HUES6 (cell line): ENCODE results near the gene FARP1.

Experiments used
- H3K27ac ChIP-seq: 2 replicates; pipeline ENCODE4 v1.7.0; 2013; ENCODE audit warnings: low read depth, mild to moderate bottlenecking, low read length, inconsistent platforms
- H3K27me3 ChIP-seq: 2 replicates; pipeline ENCODE4 v1.6.1; 2013; ENCODE audit warnings: low read length; ENCODE audit not compliant: control insufficient read depth, insufficient read depth
- H3K36me3 ChIP-seq: 2 replicates; pipeline ENCODE4 v1.6.1; 2013; ENCODE audit warnings: low read length; ENCODE audit not compliant: control insufficient read depth, insufficient read depth
- H3K4me1 ChIP-seq: 2 replicates; pipeline ENCODE4 v1.6.1; 2013; ENCODE audit warnings: low read length; ENCODE audit not compliant: control insufficient read depth, insufficient read depth
- H3K4me3 ChIP-seq: 2 replicates; pipeline ENCODE4 v1.5.1; 2013; ENCODE audit warnings: low read depth, low read length
- H3K9ac ChIP-seq: one replicate; pipeline ENCODE4 v1.6.1; 2013; ENCODE audit warnings: mild to moderate bottlenecking, low read length
- H3K9me3 ChIP-seq: 2 replicates; pipeline ENCODE4 v1.6.1; 2013; ENCODE audit warnings: low read depth, low read length; ENCODE audit not compliant: control insufficient read depth, insufficient read depth

FARP1 gene

DNA sequence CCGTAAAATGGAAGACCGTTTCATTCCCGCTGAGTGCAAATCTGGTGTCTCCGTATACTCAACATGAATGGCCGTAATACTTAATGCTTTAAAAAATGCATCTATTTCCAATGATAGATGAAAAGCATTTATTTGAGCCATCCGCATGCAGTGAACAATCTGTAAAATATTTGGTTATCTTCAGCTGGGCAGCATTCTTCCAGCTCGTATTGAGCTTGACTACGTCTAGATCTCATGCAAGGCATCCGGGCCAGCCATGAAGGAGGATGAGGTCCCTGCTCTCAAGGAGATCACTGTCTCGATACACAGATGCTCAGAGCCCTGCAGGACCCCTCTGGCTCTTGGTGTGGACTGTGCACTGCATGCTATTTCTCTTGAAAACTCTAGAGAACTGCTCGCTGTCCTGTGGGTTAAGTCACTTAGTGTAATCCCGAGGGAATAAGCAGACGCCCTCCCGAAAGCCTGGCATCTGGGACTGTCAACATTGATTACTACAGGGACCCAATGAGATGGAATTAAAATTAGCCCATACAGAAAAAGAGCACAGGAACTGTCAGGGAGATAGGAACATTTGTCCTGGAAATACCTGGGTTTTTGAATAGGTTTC lies 146.5 kb downstream of the FARP1 start:
- Histone ChIP-seq H3K9ac (no peak overlapping the region), H3K27me3 (no peaks in the 10 kb centered on the region), H3K9me3 (no peaks in the 10 kb centered on the region), H3K4me1 (peaks cover 24% of the 10 kb centered on the region), H3K27ac (no peak overlapping the region), H3K36me3 (no peaks in the 10 kb centered on the region), H3K4me3 (no peak overlapping the region)

- Histone ChIP-seq H3K27ac (no peak overlapping the region), H3K36me3 (no peaks in the 10 kb centered on the region), H3K9ac (no peak overlapping the region), H3K9me3 (no peaks in the 10 kb centered on the region), H3K4me1 (peaks cover 15% of the 10 kb centered on the region), H3K4me3 (no peak overlapping the region), H3K27me3 (no peaks in the 10 kb centered on the region)
Measured at GRCh38 chr13:98290261-98290660, 147.4 kb downstream of the FARP1 start.

DNA sequence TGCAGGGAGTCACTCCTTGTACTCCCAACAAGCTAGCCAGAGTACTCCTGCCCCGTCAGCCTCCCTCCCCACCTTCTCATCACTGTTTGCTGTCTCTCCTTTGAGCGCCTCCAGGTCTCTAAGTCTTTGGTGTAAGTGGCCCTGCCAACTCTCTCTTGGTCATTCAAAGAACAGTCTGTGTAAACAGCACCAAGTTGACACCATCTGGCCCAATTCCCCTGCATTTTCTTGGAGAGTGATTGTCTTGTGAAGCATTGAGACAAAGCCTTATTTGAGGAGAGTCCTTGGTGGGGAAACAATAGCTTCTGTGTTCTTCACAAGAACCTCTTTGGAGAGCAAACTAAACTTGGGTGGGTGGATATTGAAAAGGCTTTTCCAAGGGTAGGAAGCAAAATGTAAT lies 148.8 kb downstream of the FARP1 start:
- Histone ChIP-seq H3K9me3 (no peaks in the 10 kb centered on the region), H3K27me3 (no peaks in the 10 kb centered on the region), H3K4me1 (0 out of 2 replicates have a peak, but pooled peaks cover 4% of the 10 kb centered on the region), H3K4me3 (no peak overlapping the region), H3K27ac (no peak overlapping the region), H3K9ac (no peak overlapping the region), H3K36me3 (no peaks in the 10 kb centered on the region)

DNA sequence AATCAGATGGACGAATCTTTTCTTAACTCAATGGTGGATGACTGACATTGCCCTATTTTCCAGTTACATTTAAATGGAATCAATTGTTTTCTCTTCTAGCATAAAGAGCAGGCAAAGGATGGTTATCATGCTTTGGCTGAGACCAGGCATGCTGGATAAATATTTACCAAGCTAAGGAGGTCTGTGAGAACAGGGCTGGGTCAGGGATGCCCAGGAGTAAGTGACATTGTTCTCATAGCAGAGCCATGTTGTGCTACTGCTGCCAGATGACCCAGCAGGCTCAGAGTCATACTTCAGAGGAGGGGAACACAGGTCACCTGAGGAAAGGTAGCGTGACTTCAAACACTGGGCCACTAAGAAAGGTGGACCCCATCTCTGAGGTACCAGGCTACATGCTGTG lies 150.2 kb downstream of the FARP1 start:
- Histone ChIP-seq H3K9ac (no peak overlapping the region), H3K4me1 (0 out of 2 replicates have a peak, but pooled peaks cover 4% of the 10 kb centered on the region), H3K27ac (no peak overlapping the region), H3K36me3 (no peaks in the 10 kb centered on the region), H3K9me3 (no peaks in the 10 kb centered on the region), H3K4me3 (no peak overlapping the region), H3K27me3 (no peaks in the 10 kb centered on the region)

DNA sequence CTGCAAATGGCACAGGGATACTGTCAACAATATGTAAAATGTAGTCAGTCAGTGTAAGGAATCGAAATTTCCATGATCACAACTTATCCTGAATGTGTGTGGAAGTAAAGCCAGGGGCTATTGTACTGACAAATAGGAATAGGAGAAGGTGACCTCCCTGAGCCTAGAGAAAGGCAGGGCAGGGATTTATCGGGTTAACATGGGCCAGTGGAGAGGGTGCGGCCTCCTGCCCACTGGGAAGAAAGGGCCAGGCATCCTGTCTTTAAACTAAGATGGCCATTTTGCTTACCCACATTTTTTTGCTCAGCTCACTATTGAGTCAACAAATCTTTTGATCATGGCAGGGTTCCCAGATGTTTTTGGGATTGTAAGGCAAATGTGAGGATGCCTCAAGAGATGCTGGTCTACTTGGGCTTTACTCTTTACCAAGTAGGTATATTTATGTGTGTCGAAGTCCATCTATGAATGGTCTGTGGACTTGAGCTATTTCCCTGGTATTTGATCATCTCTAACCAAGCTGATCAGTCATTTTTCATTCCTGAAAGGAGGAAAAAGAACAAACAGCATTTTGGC lies 150.8 kb downstream of the FARP1 start:
- Histone ChIP-seq H3K9me3 (no peaks in the 10 kb centered on the region), H3K4me3 (no peak overlapping the region), H3K9ac (no peak overlapping the region), H3K4me1 (0 out of 2 replicates have a peak, but pooled peaks cover 4% of the 10 kb centered on the region), H3K36me3 (no peaks in the 10 kb centered on the region), H3K27ac (no peak overlapping the region), H3K27me3 (no peaks in the 10 kb centered on the region)

- H3K9me3 ChIP-seq, result no peaks in the 10 kb centered on the region
- H3K27ac ChIP-seq, result no peak overlapping the region
- no peak overlapping the region for H3K4me3 ChIP-seq
- H3K27me3 ChIP-seq, result no peaks in the 10 kb centered on the region
- no peaks in the 10 kb centered on the region for H3K36me3 ChIP-seq
- no peak overlapping the region for H3K9ac ChIP-seq
- 0 out of 2 replicates have a peak, but pooled peaks cover 4% of the 10 kb centered on the region for H3K4me1 ChIP-seq
Measured at GRCh38 chr13:98295371-98295770, 152.5 kb downstream of the FARP1 start.

DNA sequence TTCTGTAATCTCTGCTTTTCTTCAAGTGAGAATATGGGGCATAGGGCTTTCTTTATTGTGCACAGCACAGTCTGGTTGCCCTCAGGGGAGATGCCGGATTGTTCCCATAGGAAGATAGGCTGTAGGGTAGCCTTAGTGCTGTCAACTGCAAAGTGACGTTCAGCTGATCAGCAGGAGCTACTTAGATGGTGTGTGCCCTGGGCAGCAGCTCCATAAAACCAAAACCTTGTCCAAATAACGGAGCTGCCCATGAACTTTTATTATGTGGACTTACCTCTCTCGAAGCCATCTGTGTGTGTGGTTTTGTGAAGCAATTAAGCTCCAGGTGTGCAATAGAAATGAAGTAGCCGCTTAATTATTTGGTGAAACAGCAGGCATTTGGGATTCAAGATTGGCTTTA lies 154.2 kb downstream of the FARP1 start:
- H3K36me3 ChIP-seq, result no peaks in the 10 kb centered on the region
- no peaks in the 10 kb centered on the region for H3K9me3 ChIP-seq
- no peaks in the 10 kb centered on the region for H3K27me3 ChIP-seq
- no peak overlapping the region for H3K9ac ChIP-seq
- no peak overlapping the region for H3K4me3 ChIP-seq
- no peak overlapping the region for H3K27ac ChIP-seq
- peaks cover 11% of the 10 kb centered on the region; the same call in 1 of the 2 replicates for H3K4me1 ChIP-seq

GRCh38 chr13:98297745-98298144 lies 154.9 kb downstream of the FARP1 start:
- peaks cover 11% of the 10 kb centered on the region; the same call in 1 of the 2 replicates for H3K4me1 ChIP-seq
- H3K27me3 ChIP-seq, result no peaks in the 10 kb centered on the region
- no peak overlapping the region for H3K9ac ChIP-seq
- H3K9me3 ChIP-seq, result no peaks in the 10 kb centered on the region
- H3K4me3 ChIP-seq, result no peak overlapping the region
- H3K27ac ChIP-seq, result no peak overlapping the region
- no peaks in the 10 kb centered on the region for H3K36me3 ChIP-seq

GRCh38 chr13:98298599-98298998 lies 155.7 kb downstream of the FARP1 start:
- H3K9ac ChIP-seq, result no peak overlapping the region
- H3K4me1 ChIP-seq, result peaks cover 7% of the 10 kb centered on the region; the same call in 1 of the 2 replicates
- H3K4me3 ChIP-seq, result no peak overlapping the region
- H3K27ac ChIP-seq, result no peak overlapping the region
- no peaks in the 10 kb centered on the region for H3K36me3 ChIP-seq
- no peaks in the 10 kb centered on the region for H3K27me3 ChIP-seq
- H3K9me3 ChIP-seq, result no peaks in the 10 kb centered on the region

DNA sequence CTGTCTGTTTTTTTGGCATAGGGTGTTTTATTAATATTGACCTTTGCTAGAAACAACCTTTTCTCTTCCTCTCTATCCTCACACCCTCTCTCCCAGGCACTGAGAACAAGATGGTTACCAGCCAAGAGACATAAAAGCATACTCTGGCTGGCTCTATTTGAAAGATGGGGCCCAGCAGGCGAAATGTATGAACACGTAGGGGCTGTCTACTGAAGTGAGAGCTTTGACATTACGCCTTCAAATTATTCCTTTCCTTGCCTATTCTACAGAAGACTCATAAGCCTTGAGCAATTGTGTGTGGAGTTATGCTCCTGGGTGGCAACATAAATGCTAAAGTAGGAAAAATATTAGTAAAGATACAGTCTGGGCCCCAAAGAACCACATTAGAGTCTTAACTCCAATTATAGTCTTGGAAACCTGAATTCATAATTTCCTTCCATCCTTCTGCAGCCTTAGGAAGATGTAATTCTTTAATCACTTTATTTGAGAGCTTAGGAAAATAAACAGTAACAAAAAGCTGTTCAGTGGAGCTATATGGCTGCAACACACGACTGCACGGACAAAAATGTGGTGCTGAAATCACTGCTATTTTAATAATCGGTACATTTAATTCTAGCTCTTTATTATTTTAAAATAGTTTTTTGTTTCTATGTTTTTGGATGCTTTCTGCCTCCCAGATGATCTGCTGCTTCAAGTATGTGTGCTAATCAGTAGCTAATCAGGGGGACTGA lies 156.5 kb downstream of the FARP1 start:
- Histone ChIP-seq H3K9me3 (no peaks in the 10 kb centered on the region), H3K27ac (no peak overlapping the region), H3K4me3 (no peak overlapping the region), H3K4me1 (peaks cover 7% of the 10 kb centered on the region; the same call in 1 of the 2 replicates), H3K36me3 (no peaks in the 10 kb centered on the region), H3K9ac (no peak overlapping the region), H3K27me3 (no peaks in the 10 kb centered on the region)

GRCh38 chr13:98299966-98300350 lies 157.1 kb downstream of the FARP1 start:
- Histone ChIP-seq H3K27ac (no peak overlapping the region), H3K9ac (no peak overlapping the region), H3K4me3 (no peak overlapping the region), H3K27me3 (no peaks in the 10 kb centered on the region), H3K4me1 (peaks cover 7% of the 10 kb centered on the region; the same call in 1 of the 2 replicates), H3K9me3 (no peaks in the 10 kb centered on the region), H3K36me3 (no peaks in the 10 kb centered on the region)
